ENCODE results near the gene STX10. TPM values are rescaled to one million over a fixed set of nuclear protein-coding genes. Genes with fewer than 3 reads are reported as not detected.

STX10 gene
- total and polyA plus RNA-seq, 2 of the 4 experiments (the other 2 are of a cell fraction): 64.9 to 82.0 TPM

- POLR2A ChIA-PET (ENCODE audit: unreplicated experiment): no interaction called here
- peaks cover 20% of the 10 kb centered on the region for H3K4me1 ChIP-seq (ENCODE audit: control insufficient read depth, insufficient read depth, low read length)
- H2AK9ac ChIP-seq (replicated peaks; ENCODE audit: low read depth, low read length, poor library complexity): peak overlapping the region; percentile 93
- peak overlapping the region; percentile 30 to 97; a peak in 3 of 4 replicates for H4K8ac ChIP-seq (ENCODE audit: low read depth in 2 of 2, low read length in 2 of 2)
- H2AFZ ChIP-seq (replicated peaks; ENCODE audit: low read length, poor library complexity): peak overlapping the region; percentile 91
- no peak for DNase-seq
- no peak overlapping the region for H2BK120ac ChIP-seq (ENCODE audit: low read depth, low read length)
- peaks cover 0 to 56% of the 10 kb centered on the region in 2 experiments; a peak in 3 of 4 replicates for H3K79me1 ChIP-seq (ENCODE audit: low read depth in 1 of 2, low read length in 2 of 2)
- H4K20me1 ChIP-seq (ENCODE audit: insufficient read depth, low read length): peaks cover 21% of the 10 kb centered on the region
- H3K4me3 ChIP-seq (ENCODE audit: insufficient read depth, low read depth, low read length): peak overlapping the region; percentile 69
- TF ChIP-seq POLR2A (IDR thresholded peaks at IDR 0.05; ENCODE audit: low read depth, low read length) (peak; percentile 54), CEBPB (IDR thresholded peaks at IDR 0.05; ENCODE audit: low read depth, low read length) (no peak)
- H3K14ac ChIP-seq (replicated peaks; ENCODE audit: low read depth, low read length): peak overlapping the region; percentile 42; the same call in 1 of the 2 replicates
- no peak for ATAC-seq (ENCODE audit: low read depth)
- CTCF ChIA-PET: no interaction called here
- no peak overlapping the region for H2BK15ac ChIP-seq (ENCODE audit: low read depth, low read length)
- H3K4ac ChIP-seq (ENCODE audit: low read depth, low read length): peak overlapping the region; percentile 88
- peak overlapping the region; percentile 51; the same call in 1 of the 2 replicates for H2AK5ac ChIP-seq (ENCODE audit: low read depth, low read length)
- H3K23ac ChIP-seq (ENCODE audit: low read depth, low read length): no peak overlapping the region
- H3K4me2 ChIP-seq (ENCODE audit: low read depth, low read length): peak overlapping the region; percentile 77
- no peak overlapping the region; the same call in 1 of the 2 replicates for H3K56ac ChIP-seq (ENCODE audit: extremely low read depth, insufficient read depth, low read length)
- no peak overlapping the region for H3K18ac ChIP-seq (ENCODE audit: low read depth, low read length)
- no peak overlapping the region for H2BK5ac ChIP-seq (ENCODE audit: low read depth, low read length, poor library complexity, severe bottlenecking)
- peak overlapping the region; percentile 52; the same call in 1 of the 2 replicates for H4K5ac ChIP-seq (ENCODE audit: low read depth, low read length)
- H3K9me3 ChIP-seq (ENCODE audit: control insufficient read depth, insufficient read depth, low read length): no peaks in the 10 kb centered on the region
- no peak overlapping the region for H2BK20ac ChIP-seq (ENCODE audit: low read depth, low read length)
- peaks cover 8% of the 10 kb centered on the region for H3K36me3 ChIP-seq (ENCODE audit: control insufficient read depth, insufficient read depth, low read length)
- dilution Hi-C loops (cut with HindIII; ENCODE audit: low sequenced_read_pairs, unreplicated experiment) (no loop called here), in situ Hi-C loops (cut with MboI; ENCODE audit: low sequenced_read_pairs) (no loop called here), intact Hi-C loops (cut with micrococcal nuclease) (loop anchor here (5.0 kb wide), 1 partner anchor 146 kb away; no protein-coding TSS in a partner anchor)
- peak overlapping the region; percentile 7; the same call in 1 of the 2 replicates for H4K91ac ChIP-seq (ENCODE audit: insufficient read depth, low read depth, low read length)
- peaks cover 18% of the 10 kb centered on the region for H3K9me1 ChIP-seq (ENCODE audit: insufficient read depth, low read length)
- 0% methylated on average over 11 of the region's 18 CpGs; no CpG with 5 or more reads in 1 of the 2 experiments for WGBS, 2 experiments (ENCODE audit: extremely low coverage in 2 of 2, insufficient read length in 1 of 2)
- no TSS peak for BruUV-seq (replicated peaks)
- H3K27ac ChIP-seq (ENCODE audit: insufficient read depth, low read length): peak overlapping the region; percentile 77
- H3K27me3 ChIP-seq (ENCODE audit: control insufficient read depth, insufficient read depth, low read length): no peaks in the 10 kb centered on the region
- H3K9ac ChIP-seq (ENCODE audit: low read depth, low read length): peak overlapping the region; percentile 79
Observed at GRCh38 chr19:13115936-13116281, 34.3 kb downstream of the STX10 start.

Data from IMR-90 (cell line).